ENCODE data around the gene CAMSAP3.

Gene CAMSAP3

GRCh38 chr19:7612282-7613274 is 16.9 kb downstream of the CAMSAP3 start:
- no peak for DNase-seq (ENCODE audit: low read depth)

DNA sequence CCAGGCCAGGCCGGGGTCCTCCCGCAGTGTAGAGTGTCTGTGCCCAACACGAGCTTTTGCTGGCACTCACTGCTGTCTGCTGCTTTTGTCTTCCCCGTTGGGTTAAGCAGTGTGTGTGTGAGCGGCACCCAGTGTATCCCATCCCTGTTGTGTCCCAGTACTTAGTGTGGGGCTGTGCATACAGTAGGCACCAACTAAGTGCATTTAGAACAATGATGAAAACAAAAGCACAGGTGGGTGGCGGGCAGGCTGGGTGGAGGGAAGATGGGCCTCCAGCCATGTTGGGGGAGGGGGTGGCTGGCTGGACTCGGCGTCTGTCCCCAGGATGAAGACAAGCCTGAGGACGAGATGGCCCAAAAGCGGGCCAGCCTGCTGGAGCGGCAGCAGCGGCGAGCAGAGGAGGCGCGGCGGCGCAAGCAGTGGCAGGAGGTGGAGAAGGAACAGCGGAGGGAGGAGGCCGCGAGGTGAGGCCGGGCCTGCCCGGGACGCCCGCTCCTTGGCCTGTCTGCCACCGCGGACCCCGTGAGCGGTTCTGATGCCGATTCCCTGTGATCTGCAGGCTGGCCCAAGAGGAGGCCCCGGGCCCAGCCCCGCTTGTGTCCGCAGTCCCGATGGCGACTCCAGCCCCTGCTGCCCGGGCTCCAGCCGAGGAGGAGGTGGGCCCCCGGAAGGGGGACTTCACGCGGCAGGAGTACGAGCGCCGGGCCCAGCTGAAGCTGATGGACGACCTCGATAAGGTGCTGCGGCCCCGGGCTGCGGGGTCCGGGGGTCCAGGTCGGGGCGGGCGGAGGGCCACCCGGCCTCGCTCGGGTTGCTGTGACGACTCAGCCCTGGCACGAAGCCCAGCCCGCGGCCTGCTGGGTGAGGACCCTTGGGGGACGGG is 19.4 kb downstream of the CAMSAP3 start:
- DNase-seq (ENCODE audit: low read depth) = no peak

DNA sequence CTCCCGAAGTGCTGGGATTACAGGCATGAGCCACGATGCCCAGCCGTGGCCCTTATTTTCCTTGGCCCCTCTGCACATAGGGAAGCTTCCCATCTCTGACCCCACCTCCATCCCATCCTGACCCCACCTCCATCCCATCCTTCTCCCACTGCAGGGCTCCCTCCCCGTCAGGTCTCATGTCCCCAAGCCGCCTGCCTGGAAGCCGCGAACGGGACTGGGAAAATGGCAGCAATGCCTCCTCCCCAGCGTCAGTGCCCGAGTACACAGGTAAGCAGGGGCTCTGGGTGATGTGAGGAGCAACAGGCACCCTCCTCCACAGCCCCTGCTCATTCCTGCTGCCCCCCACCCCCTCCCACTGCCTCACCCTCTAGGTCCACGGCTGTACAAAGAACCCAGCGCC is 21.5 kb downstream of the CAMSAP3 start:
- DNase-seq (ENCODE audit: low read depth) = no peak

DNA sequence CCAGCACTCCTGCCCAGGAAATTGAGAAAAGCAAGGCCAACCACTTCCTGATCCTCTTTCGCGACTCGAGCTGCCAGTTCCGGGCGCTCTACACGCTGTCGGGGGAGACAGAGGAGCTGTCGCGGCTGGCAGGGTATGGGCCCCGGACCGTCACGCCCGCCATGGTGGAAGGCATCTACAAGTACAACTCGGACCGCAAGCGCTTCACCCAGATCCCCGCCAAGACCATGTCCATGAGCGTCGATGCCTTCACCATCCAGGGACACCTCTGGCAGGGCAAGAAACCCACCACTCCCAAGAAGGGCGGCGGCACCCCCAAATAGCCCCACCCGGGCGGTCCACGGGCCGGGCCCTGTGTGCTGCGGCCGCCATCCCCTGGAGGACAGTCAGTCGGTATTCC is 22.1 kb downstream of the CAMSAP3 start:
- no peak for DNase-seq (ENCODE audit: low read depth)

GRCh38 chr19:7618348-7618747 is 22.7 kb downstream of the CAMSAP3 start:
- DNase-seq (ENCODE audit: low read depth) = no peak

- DNase-seq (ENCODE audit: low read depth) = no peak
Observed at GRCh38 chr19:7618771-7619510, 23.3 kb downstream of the CAMSAP3 start.

- DNase-seq (ENCODE audit: low read depth) = no peak
Observed at GRCh38 chr19:7619671-7620441, 24.2 kb downstream of the CAMSAP3 start.

DNA sequence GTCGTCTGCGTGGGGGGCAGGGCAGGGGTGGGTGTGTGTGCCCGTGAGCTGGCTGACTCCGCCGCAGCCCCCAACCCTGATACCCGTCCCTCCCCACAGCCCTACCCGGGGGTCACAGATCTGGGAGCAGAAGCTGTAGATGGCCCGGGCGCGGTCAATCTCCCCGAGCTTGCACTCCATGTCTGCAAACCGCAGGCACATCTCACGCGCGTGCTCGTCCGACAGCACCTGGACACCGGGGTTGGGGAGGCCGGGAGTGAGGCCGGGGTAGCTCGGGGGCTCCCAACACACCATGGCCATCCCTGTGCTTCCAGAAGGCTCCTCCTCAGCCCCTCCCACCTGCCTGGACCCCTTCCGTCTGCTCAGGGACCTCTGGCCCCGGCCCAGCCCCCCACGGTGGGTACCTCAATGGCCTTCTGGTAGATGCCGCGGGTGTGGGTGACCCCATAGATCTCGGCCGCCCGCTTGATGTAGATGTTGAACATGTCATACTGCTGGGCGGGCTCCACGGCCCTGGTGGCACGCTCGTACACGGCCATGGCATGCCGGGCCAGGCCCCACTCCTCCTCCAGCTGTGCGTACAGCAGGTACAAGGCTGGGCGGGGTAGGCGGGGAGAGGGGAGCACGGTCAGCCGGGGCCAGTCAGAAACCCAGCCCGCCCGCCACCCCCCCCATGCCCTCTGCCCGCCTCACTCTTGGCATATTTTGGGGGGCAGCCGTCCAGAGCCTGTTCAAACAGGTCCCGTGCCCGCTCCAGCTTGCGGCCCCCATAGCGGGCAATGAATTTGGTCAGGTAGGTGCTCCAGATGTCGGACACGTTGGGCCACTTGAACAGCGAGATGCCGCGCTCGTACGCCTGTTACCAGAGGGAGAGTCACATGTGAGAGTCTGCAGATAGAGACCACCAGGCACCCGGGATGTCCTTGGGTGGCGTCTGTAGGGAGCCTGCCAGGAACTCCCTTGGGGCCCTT is 25.1 kb downstream of the CAMSAP3 start:
- DNase-seq (ENCODE audit: low read depth) = no peak

DNA sequence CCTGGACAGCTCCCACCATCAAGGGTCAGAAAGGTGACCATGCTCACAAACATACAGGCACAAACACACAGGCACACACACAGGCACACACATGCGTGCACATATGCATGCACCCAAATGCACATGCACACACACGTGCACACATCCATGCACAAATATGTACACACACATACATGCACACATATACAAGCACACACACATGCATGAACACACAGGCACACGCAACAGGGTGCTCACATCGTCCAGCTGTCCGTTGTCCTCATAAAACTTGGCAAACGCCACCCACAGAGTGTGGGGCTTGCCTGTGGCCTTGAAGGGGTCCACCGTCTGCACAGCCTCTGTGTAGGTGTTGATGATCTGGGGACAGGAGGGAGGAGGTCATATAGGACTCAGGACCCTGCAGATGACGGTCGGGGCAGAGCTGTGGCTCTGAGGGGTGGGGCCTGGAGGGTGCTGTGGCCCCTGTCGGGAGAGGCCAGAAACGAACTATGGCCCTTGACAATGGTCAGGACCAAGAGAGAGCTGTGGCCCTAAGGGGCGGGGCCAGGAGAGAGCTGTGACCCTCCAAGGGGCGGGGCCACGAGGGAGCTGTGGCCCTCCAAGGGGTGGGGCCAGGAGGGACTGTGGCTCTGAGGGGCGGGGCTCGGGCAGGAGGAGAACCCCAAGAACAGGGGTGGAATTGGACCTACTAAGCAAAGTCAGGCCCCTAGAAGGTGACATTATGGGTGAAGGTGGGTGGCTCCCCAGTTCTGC is 27.4 kb downstream of the CAMSAP3 start:
- DNase-seq (ENCODE audit: low read depth) = peak; percentile 31

GRCh38 chr19:7623725-7624603 is 28.3 kb downstream of the CAMSAP3 start:
- no peak for DNase-seq (ENCODE audit: low read depth)

DNA sequence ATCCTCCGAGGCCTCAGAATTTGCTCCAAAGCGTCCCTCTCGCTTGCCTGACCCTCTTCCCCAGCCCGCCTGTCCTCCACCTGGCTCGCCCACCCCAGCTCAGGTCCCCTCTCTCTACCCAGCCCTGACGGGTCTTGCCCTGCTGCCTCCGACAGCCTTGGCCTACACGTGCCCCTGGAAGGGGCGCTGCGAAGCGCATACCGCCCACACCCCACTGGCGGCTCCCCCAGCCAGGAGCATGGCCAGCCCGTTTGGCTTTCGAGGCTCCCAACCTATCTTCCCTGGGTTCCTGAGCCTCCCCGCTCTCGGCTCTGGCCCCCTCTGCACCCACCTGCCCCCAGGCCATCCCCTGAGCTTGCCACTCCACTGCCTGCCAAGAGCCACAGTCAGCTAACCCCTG is 29.1 kb downstream of the CAMSAP3 start:
- no peak for DNase-seq (ENCODE audit: low read depth)

- DNase-seq (ENCODE audit: low read depth) = no peak
Observed at GRCh38 chr19:7625763-7626372, 30.2 kb downstream of the CAMSAP3 start.

DNA sequence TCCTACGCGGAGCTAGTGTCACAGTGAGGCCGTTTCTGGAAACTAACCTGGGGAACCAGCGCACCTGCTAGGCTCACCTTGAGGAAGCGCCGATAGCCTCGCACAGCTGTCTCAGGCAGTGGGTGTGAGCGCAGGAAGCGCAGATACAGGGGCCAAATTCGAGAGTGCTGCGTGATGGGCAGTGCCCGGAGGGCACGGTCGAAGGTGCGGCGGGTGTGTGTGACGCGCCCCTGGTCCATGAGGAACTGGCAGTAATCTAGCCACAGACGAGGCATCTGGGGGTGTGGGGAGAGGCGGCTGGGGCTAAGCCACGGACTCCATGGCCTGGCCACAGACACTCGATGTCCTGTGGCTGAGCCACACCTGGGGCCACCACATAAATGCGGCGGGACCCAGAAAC is 31.5 kb downstream of the CAMSAP3 start:
- DNase-seq (ENCODE audit: low read depth) = no peak

DNA sequence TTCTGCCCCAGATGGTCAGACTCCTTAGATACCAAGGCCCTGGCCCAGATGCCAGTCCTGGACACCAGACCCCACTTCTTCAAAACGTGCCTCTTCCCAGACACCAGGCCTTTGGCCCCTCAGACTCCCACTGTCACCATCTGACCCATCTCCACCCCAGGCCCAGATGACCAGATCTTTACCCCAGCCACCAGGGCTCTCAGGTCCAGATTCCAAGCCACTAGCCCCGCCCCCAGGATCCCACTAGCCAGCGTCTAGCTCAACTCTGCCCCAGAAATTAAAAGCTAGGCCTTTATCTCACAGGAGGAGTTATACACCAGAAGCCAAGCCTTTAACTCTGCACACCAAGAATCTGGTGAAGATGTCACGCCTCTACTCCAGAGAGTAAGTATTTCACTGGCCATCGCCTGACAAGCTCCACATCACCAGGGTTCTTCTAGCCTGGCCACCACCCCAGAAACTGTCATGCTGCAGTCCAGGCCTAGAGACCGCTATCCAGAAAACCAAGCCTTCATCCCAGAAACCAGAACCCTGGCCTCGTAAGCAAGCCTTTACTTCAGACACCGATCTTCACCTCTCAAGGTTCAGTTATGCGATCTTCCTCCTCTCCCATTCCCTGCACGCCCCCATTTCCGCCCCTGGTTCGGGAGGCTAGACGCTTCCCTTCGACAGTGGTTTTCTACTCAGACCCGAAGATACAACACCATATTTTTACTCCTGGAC is 33.1 kb downstream of the CAMSAP3 start:
- DNase-seq (ENCODE audit: low read depth) = no peak

- DNase-seq (ENCODE audit: low read depth) = peak; percentile 88
Observed at GRCh38 chr19:7629347-7630054, 33.8 kb downstream of the CAMSAP3 start, which contains the start of the genes PET100 and XAB2. Gene PET100, plus strand, starts transcription at chr19:7629793. Its CDS starts 41 bp downstream, at chr19:7629834. Gene XAB2, minus strand, starts transcription at chr19:7629545. Its CDS starts 18 bp downstream, at chr19:7629527.

DNA sequence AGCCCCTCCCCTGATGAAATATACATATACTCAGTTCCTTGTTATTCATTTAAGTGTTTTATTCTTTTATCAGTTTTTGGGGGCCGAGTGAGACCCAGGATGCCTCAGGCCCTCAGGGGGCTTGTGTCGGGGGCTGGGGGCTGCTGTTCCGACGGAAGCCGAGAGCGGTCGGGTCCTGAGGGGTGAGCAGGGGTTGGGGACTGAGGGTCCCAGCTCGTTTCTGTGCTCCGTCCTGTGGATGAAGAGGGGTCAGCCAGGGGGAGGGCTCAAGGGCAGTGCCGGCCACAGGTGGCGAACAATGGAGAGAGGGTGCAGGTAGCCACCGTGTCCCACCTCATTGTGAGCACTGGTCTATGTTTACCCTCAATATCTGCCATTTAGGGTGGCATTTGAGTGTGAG is 35.9 kb downstream of the CAMSAP3 start:
- no peak for DNase-seq (ENCODE audit: low read depth)
